Brain microvascular endothelial cell (primary cell): ENCODE data around the gene STOX1.
"Not testable (repeated sequence)": the region's sequence is repeated elsewhere in the genome, so short reads cannot be mapped to it uniquely, and the experiment has no call there.

Experiments used
- DNase-seq: peaks from one replicate; pipeline ENCODE4 v3.0.0-alpha.2; 2020
- H3K27ac ChIP-seq: fragments of 250-450 bp; sonication (Bioruptor Pico); 2 replicates; pipeline ENCODE4 v1.5.1; 2020; ENCODE audit warnings: mild to moderate bottlenecking, moderate library complexity
- H3K27me3 ChIP-seq: fragments of 250-450 bp; sonication (Bioruptor Pico); replicated peaks from 2 replicates; pipeline ENCODE4 v1.5.1; 2020; ENCODE audit warnings: mild to moderate bottlenecking
- H3K36me3 ChIP-seq: fragments of 250-450 bp; sonication (Bioruptor Pico); replicated peaks from 2 replicates; pipeline ENCODE4 v1.5.1; 2020; ENCODE audit warnings: mild to moderate bottlenecking
- H3K4me3 ChIP-seq: 2 replicates; pipeline ENCODE4 v1.5.1; 2011; ENCODE audit warnings: low read depth, mild to moderate bottlenecking, control low read depth, low read length, moderate library complexity
- in situ Hi-C: cut with HindIII; loops from 2 replicates; pipeline ENCODE4 v1.10.0; 2017; ENCODE audit warnings: low sequenced_read_pairs, low pct_ligation_motif_present
- TF ChIP-seq, protein P1 (sequence below): IDR thresholded peaks from 2 replicates; pipeline ENCODE4 v1.5.1; 2011; ENCODE audit warnings: low read depth, mild to moderate bottlenecking, moderate library complexity, low read length, control low read depth, inconsistent platforms; ENCODE audit errors: missing control alignments

STOX1 gene

DNA sequence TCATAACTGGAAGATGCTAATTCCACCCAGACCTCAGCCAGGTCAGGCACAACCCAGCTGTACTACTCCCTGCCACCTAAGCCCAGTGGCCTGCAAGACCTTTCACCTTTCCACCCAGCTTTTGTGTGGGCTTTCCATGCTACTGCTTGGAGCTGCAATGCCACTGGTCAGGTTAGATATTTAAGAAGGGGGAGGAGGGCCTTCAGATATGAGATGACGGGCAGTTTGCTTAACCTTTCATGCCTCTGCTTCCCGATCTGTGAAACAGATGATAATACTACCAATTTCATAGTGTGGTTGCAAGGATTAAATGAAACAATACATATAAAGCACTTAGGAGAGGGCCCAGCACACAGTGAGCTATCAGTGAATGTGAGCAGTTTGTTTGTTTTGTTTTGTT is 20.9 kb downstream of the STOX1 start:
- TF ChIP-seq, protein P1, sequence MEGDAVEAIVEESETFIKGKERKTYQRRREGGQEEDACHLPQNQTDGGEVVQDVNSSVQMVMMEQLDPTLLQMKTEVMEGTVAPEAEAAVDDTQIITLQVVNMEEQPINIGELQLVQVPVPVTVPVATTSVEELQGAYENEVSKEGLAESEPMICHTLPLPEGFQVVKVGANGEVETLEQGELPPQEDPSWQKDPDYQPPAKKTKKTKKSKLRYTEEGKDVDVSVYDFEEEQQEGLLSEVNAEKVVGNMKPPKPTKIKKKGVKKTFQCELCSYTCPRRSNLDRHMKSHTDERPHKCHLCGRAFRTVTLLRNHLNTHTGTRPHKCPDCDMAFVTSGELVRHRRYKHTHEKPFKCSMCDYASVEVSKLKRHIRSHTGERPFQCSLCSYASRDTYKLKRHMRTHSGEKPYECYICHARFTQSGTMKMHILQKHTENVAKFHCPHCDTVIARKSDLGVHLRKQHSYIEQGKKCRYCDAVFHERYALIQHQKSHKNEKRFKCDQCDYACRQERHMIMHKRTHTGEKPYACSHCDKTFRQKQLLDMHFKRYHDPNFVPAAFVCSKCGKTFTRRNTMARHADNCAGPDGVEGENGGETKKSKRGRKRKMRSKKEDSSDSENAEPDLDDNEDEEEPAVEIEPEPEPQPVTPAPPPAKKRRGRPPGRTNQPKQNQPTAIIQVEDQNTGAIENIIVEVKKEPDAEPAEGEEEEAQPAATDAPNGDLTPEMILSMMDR: no peak
- in situ Hi-C loops: no loop called here
- Histone ChIP-seq H3K36me3 (no peaks in the 10 kb centered on the region), H3K4me3 (no peak overlapping the region), H3K27ac (no peak overlapping the region), H3K27me3 (no peaks in the 10 kb centered on the region)
- DNase-seq: no peak

DNA sequence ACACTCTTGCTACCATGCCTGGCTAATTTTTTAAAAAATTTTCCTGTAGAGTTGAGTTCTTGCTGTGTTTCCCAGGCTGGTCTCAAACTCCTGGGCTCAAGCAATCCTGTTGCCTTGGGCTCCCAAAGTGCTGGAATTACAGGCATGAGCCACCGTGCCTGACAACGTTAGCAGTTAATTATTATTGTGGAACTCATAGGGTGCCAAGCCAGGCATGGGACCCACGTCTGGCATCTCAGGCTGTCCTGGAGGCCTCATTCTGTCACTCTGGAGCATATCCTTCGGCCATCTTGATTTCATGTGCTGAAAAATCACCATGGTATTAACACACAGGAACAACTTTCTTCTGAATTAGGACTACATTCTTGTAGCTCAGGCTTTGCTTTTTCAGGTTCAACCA is 21.5 kb downstream of the STOX1 start:
- no peak for DNase-seq
- Histone ChIP-seq H3K27ac (no peak overlapping the region), H3K4me3 (no peak overlapping the region), H3K36me3 (no peaks in the 10 kb centered on the region), H3K27me3 (no peaks in the 10 kb centered on the region)
- in situ Hi-C loops: no loop called here
- TF ChIP-seq, protein P1: no peak

DNA sequence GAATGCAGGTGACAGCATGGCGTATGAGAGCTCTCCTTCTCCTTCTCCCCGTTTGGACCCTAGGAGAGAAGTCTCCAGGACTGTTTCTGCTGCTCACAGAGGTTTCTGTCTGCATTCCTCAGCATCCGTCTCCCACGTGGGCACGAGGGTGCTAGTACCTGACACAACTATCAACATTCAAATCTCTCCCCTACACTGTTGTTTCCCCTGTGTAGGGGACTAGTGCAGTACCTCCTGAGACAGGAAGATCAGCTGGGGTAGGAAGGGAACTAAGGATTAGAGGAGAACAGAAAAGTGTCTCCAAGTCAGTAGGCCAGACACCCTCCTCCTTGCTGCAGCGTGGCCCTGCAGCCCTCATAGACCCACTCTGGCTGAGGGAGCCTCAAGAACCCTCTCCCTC is 29.0 kb downstream of the STOX1 start:
- in situ Hi-C loops: no loop called here
- TF ChIP-seq, protein P1: no peak
- H3K27me3 ChIP-seq: no peaks in the 10 kb centered on the region

DNA sequence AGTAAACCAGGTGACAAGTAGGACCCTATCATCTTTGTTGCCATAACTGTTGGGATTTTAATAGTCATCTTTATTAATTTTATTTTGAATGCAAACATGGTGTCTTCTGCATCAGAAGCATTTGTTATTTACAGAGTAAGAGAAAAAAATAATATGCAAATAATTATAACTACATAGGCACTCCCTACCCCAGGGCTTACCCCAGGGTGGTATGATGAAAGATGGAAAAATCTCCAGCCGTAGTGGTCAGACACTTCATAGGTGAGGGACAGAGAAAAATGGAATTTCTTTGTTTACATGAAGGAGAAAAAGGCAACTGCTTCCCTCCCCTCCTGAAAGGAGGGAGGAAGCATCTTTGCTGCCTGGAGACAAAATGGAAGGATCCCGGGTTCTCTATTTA is 29.7 kb downstream of the STOX1 start:
- in situ Hi-C loops: no loop called here
- TF ChIP-seq, protein P1: no peak
- no peak overlapping the region for H3K4me3 ChIP-seq
- no peak overlapping the region for H3K27ac ChIP-seq
- no peaks in the 10 kb centered on the region for H3K27me3 ChIP-seq
- DNase-seq: no peak
- H3K36me3 ChIP-seq: no peaks in the 10 kb centered on the region

More for the DNA sequence above, 29.0 kb downstream of the STOX1 start:
- Histone ChIP-seq H3K36me3 (no peaks in the 10 kb centered on the region), H3K27ac (no peak overlapping the region), H3K4me3 (no peak overlapping the region)
- no peak for DNase-seq

DNA sequence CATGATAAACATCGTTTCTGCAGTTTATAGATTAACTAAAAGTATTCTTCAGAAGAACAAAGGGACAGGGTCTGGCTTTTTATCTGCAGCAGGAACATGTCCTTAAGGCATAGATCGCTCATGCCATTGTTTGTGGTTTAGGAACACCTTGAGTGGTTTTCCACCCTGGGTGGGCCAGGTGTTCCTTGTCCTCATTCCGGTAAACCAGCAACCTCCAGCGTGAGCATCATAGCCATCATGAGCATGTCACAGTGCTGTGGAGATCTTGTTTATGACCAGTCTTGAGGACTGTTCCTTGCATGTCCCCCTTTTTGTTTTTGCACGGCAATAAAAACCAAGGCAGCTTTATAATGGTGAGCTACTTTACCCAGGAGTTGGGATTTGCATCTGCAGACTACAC is 33.9 kb downstream of the STOX1 start:
- Histone ChIP-seq H3K36me3 (no peaks in the 10 kb centered on the region), H3K27ac (no peak overlapping the region), H3K27me3 (no peaks in the 10 kb centered on the region), H3K4me3 (no peak overlapping the region)
- DNase-seq: peak; percentile 3
- in situ Hi-C loops: no loop called here
- TF ChIP-seq, protein P1: no peak

DNA sequence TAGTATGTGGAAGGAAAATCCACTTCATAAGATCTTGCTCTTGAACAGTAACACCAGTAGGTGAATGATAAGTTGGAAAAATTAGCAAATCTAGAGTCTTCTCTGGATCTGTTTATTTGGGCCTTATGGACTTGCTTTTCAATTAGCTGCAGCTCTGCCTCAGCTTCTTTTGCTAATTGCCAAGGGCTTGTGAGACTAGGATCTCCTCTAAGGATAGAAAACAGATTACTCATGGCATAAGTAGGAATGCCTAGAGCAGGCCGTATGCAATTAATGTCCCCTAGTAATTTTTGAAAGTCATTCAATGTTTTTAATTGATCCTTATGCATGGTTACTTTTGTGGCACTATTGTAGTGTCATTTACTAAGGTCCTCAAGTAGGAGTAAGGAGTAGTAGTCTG is 37.3 kb downstream of the STOX1 start:
- Histone ChIP-seq H3K27me3 (no peaks in the 10 kb centered on the region), H3K27ac (no peak overlapping the region), H3K4me3 (no peak overlapping the region), H3K36me3 (no peaks in the 10 kb centered on the region)
- TF ChIP-seq, protein P1: no peak
- in situ Hi-C loops: no loop called here
- no peak for DNase-seq

DNA sequence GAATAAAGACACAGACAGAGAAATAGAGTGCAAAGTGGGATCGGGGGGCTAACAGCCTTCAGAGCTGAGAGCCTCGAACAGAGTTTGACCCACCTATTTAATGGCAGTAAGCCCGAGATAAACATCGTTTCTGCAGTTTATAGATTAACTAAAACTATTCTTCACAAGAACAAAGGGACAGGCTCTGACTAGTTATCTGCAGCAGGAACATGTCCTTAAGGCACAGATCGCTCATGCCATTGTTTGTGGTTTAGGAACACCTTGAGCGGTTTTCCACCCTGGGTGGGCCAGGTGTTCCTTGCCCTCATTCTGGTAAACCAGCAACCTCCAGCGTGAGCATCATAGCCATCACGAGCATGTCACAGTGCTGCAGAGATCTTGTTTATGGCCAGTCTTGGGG is 40.8 kb downstream of the STOX1 start:
- H3K36me3 ChIP-seq, H3K4me3 ChIP-seq, H3K27ac ChIP-seq, H3K27me3 ChIP-seq, DNase-seq, in situ Hi-C loops: not testable (repeated sequence)
